ENCODE results near the gene HINT1.

The HINT1 gene

GRCh38 chr5:131112424-131112823 is 52.6 kb downstream of the HINT1 start:
- no peak for DNase-seq (ENCODE audit: low read depth in 2 of 3, low spot score in 2 of 3)

GRCh38 chr5:131110256-131110594 is 54.8 kb downstream of the HINT1 start:
- no peak for DNase-seq (ENCODE audit: low read depth in 2 of 3, low spot score in 2 of 3)

- DNase-seq (ENCODE audit: low read depth in 2 of 3, low spot score in 2 of 3) = no peak
Measured at GRCh38 chr5:131109540-131110255, 55.4 kb downstream of the HINT1 start.
